WTC11 (cell line): ENCODE results near the gene LOC101059915.

Source experiments
- ATAC-seq: fragments of 200-7000 bp; cut with Tn5 transposase; 2 replicates; pipeline ENCODE4 v1.10.0; 2021; ENCODE audit warnings: mild to moderate bottlenecking, moderate library complexity
- CTCF ChIA-PET: fragments of 300-600 bp; sonication (Branson Sonifier 250); formaldehyde crosslinking; loops from one replicate; lab custom pipeline; 2021; ENCODE audit warnings: antibody characterized with exemption; lab: Charles Lee
- POLR2A ChIA-PET: fragments of 350-600 bp; sonication (Branson Sonifier 250); formaldehyde crosslinking; loops from one replicate; lab custom pipeline; 2021; ENCODE audit warnings: antibody characterized with exemption; lab: Charles Lee
- DNase-seq: peaks from one replicate; pipeline ENCODE4 v3.0.0; 2021; ENCODE audit warnings: low spot score
- H3K27ac Mint-ChIP-seq: 2 replicates; pipeline ENCODE4 v1.8.0; 2021; ENCODE audit warnings: mixed read lengths
- H3K27me3 Mint-ChIP-seq: 2 replicates; pipeline ENCODE4 v1.8.0; 2021; ENCODE audit warnings: low read depth, mild to moderate bottlenecking, moderate library complexity, mixed read lengths
- H3K36me3 Mint-ChIP-seq: 2 replicates; pipeline ENCODE4 v1.8.0; 2021; ENCODE audit warnings: mixed read lengths
- H3K4me1 Mint-ChIP-seq: 2 replicates; pipeline ENCODE4 v1.8.0; 2022; ENCODE audit warnings: mixed read lengths
- H3K4me3 Mint-ChIP-seq: 2 replicates; pipeline ENCODE4 v1.8.0; 2021; ENCODE audit warnings: mild to moderate bottlenecking, moderate library complexity, mixed read lengths
- H3K9me3 Mint-ChIP-seq: 2 replicates; pipeline ENCODE4 v1.8.0; 2021; ENCODE audit warnings: mixed read lengths
- ATF1 ChIP-seq: sonication (generic); formaldehyde crosslinking; IDR thresholded peaks from 2 replicates; pipeline ENCODE4 v1.8.1; 2023; ENCODE audit warnings: mild to moderate bottlenecking, moderate library complexity, missing genetic modification reagents
- CDX4 ChIP-seq: fragments of 250-450 bp; sonication (Bioruptor Pico); IDR thresholded peaks from 2 replicates; pipeline ENCODE4 v1.9.0; 2021; ENCODE audit warnings: moderate library complexity, mild to moderate bottlenecking, inconsistent platforms, borderline replicate concordance
- ERG ChIP-seq: fragments of 250-450 bp; sonication (Bioruptor Pico); IDR thresholded peaks from 2 replicates; pipeline ENCODE4 v1.8.0; 2021; ENCODE audit warnings: mild to moderate bottlenecking
- FOXP4 ChIP-seq: sonication (generic); formaldehyde crosslinking; IDR thresholded peaks from 2 replicates; pipeline ENCODE4 v1.8.0; 2022; ENCODE audit warnings: mild to moderate bottlenecking, missing genetic modification reagents
- GTF2I ChIP-seq: fragments of 250-450 bp; sonication (Bioruptor Pico); conservative IDR thresholded peaks from 2 replicates; pipeline ENCODE4 v1.4.0; 2021; ENCODE audit warnings: mild to moderate bottlenecking
- JAZF1 ChIP-seq: fragments of 250-450 bp; sonication (Bioruptor Pico); IDR thresholded peaks from 2 replicates; pipeline ENCODE4 v1.9.0; 2021; ENCODE audit warnings: moderate library complexity, mild to moderate bottlenecking, inconsistent platforms
- NR1H2 ChIP-seq: sonication (generic); formaldehyde crosslinking; IDR thresholded peaks from 2 replicates; pipeline ENCODE4 v1.9.0; 2021; ENCODE audit warnings: mild to moderate bottlenecking, moderate library complexity, missing genetic modification reagents
- OVOL2 ChIP-seq: fragments of 250-450 bp; sonication (Bioruptor Pico); IDR thresholded peaks from 2 replicates; pipeline ENCODE4 v1.9.0; 2021; ENCODE audit warnings: mild to moderate bottlenecking, borderline replicate concordance
- SMAD3 ChIP-seq: sonication (generic); formaldehyde crosslinking; IDR thresholded peaks from 2 replicates; pipeline ENCODE4 v1.8.0; 2022; ENCODE audit warnings: missing genetic modification reagents, mild to moderate bottlenecking, borderline replicate concordance
- TEAD1 ChIP-seq: sonication (generic); formaldehyde crosslinking; IDR thresholded peaks from 2 replicates; pipeline ENCODE4 v1.8.0; 2022; ENCODE audit warnings: mild to moderate bottlenecking, missing genetic modification reagents
- ZNF532 ChIP-seq: fragments of 250-450 bp; sonication (Bioruptor Pico); IDR thresholded peaks from 2 replicates; pipeline ENCODE4 v1.9.0; 2021; ENCODE audit warnings: mild to moderate bottlenecking, borderline replicate concordance
- ZNF671 ChIP-seq: fragments of 250-450 bp; sonication (Bioruptor Pico); IDR thresholded peaks from 2 replicates; pipeline ENCODE4 v1.8.0; 2021; ENCODE audit warnings: mild to moderate bottlenecking
- TF ChIP-seq, protein P1 (sequence below): sonication (generic); formaldehyde crosslinking; conservative IDR thresholded peaks from 2 replicates; pipeline ENCODE4 v1.8.1; 2022; ENCODE audit warnings: mild to moderate bottlenecking, missing genetic modification reagents
- TF ChIP-seq, protein P2 (sequence below): fragments of 250-450 bp; sonication (Bioruptor Pico); conservative IDR thresholded peaks from 2 replicates; pipeline ENCODE4 v1.9.0; 2021; ENCODE audit warnings: mild to moderate bottlenecking
- TF ChIP-seq, protein P3 (sequence below): sonication (generic); formaldehyde crosslinking; IDR thresholded peaks from 2 replicates; pipeline ENCODE4 v1.8.1; 2022; ENCODE audit warnings: missing genetic modification reagents, borderline replicate concordance
- TF ChIP-seq, protein P4 (sequence below): sonication (generic); formaldehyde crosslinking; IDR thresholded peaks from 2 replicates; pipeline ENCODE4 v1.8.1; 2023; ENCODE audit warnings: mild to moderate bottlenecking, missing genetic modification reagents
- TF ChIP-seq, protein P5 (sequence below): sonication (generic); formaldehyde crosslinking; IDR thresholded peaks from 2 replicates; pipeline ENCODE4 v1.8.1; 2023; ENCODE audit warnings: mild to moderate bottlenecking, missing genetic modification reagents, moderate library complexity
- TF ChIP-seq, protein P6 (sequence below): sonication (generic); formaldehyde crosslinking; IDR thresholded peaks from 2 replicates; pipeline ENCODE4 v1.8.1; 2022; ENCODE audit warnings: low read depth, missing genetic modification reagents, borderline replicate concordance

Gene LOC101059915

GRCh38 chrX:71618303-71618721 is 49.0 kb upstream of the LOC101059915 start, which contains the start of gene CXCR3:
TSS of gene CXCR3 (minus strand) at chrX:71618511. CDS start at chrX:71618449, 62 bp downstream.
- no peak within 1 kb of the TSS for H3K27ac Mint-ChIP-seq
- TF ChIP-seq FOXP4 (no peak), NR1H2 (CRISPR knock-in tag) (no peak), ERG (CRISPR knock-in tag) (no peak), JAZF1 (no peak), GTF2I (CRISPR knock-in tag) (no peak), SMAD3 (CRISPR knock-in tag) (no peak), ZNF671 (CRISPR knock-in tag) (no peak), CDX4 (CRISPR knock-in tag) (no peak)
- TF ChIP-seq, protein P1, sequence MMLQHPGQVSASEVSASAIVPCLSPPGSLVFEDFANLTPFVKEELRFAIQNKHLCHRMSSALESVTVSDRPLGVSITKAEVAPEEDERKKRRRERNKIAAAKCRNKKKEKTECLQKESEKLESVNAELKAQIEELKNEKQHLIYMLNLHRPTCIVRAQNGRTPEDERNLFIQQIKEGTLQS (CRISPR knock-in tag), result no peak
- TF ChIP-seq, protein P2, sequence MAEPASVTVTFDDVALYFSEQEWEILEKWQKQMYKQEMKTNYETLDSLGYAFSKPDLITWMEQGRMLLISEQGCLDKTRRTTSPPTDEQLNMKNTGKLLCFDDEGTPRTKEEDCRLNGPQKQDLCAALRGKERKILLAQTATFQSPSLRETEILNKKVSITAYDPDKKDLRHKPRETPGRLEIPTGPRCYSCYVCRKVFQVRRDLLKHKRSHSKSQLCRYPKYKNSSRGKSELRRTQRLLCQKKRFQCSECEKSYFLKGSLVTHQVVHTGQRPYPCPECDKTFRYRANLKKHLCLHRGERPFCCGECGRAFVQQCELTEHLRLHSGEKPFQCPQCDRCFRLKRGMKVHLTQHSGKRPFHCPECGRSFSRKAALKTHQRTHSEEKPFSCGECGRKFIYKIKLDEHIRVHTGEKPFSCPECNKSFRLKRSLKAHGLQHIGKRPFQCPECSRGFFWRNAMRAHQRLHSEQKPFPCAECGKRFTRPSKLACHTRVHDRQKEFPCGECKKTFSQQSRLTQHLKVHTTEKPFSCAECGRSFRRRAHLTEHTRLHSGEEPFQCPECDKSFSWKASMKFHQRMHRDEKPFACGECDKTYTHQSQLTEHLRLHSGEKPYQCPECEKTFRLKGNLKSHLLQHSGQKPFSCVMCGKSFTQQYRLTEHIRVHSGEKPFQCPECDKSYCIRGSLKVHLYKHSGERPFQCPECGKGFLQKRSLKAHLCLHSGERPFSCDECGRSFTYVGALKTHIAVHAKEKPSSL (CRISPR knock-in tag), result no peak
- TF ChIP-seq, protein P3, sequence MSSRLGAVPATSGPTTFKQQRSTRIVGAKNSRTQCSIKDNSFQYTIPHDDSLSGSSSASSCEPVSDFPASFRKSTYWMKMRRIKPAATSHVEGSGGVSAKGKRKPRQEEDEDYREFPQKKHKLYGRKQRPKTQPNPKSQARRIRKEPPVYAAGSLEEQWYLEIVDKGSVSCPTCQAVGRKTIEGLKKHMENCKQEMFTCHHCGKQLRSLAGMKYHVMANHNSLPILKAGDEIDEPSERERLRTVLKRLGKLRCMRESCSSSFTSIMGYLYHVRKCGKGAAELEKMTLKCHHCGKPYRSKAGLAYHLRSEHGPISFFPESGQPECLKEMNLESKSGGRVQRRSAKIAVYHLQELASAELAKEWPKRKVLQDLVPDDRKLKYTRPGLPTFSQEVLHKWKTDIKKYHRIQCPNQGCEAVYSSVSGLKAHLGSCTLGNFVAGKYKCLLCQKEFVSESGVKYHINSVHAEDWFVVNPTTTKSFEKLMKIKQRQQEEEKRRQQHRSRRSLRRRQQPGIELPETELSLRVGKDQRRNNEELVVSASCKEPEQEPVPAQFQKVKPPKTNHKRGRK (CRISPR knock-in tag), result no peak
- TF ChIP-seq, protein P4, sequence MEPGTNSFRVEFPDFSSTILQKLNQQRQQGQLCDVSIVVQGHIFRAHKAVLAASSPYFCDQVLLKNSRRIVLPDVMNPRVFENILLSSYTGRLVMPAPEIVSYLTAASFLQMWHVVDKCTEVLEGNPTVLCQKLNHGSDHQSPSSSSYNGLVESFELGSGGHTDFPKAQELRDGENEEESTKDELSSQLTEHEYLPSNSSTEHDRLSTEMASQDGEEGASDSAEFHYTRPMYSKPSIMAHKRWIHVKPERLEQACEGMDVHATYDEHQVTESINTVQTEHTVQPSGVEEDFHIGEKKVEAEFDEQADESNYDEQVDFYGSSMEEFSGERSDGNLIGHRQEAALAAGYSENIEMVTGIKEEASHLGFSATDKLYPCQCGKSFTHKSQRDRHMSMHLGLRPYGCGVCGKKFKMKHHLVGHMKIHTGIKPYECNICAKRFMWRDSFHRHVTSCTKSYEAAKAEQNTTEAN (CRISPR knock-in tag), result no peak
- TF ChIP-seq, protein P5, sequence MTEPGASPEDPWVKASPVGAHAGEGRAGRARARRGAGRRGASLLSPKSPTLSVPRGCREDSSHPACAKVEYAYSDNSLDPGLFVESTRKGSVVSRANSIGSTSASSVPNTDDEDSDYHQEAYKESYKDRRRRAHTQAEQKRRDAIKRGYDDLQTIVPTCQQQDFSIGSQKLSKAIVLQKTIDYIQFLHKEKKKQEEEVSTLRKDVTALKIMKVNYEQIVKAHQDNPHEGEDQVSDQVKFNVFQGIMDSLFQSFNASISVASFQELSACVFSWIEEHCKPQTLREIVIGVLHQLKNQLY (CRISPR knock-in tag), result no peak
- ChIA-PET CTCF (interaction anchor here (0.6 kb wide), 1 partner anchor 78 kb away, joined by 3 read pairs; no protein-coding TSS in a partner anchor), POLR2A (no interaction called here)
- no peaks in the 10 kb centered on the region for H3K27me3 Mint-ChIP-seq
- no peaks in the 10 kb centered on the region for H3K9me3 Mint-ChIP-seq
- ATAC-seq, result no peak
- no peaks in the 10 kb centered on the region; the same call in 1 of the 2 replicates for H3K4me1 Mint-ChIP-seq
- H3K4me3 Mint-ChIP-seq, result no peak within 1 kb of the TSS
- no peak for DNase-seq
- peaks cover 4% of the 10 kb centered on the region; the same call in 1 of the 2 replicates for H3K36me3 Mint-ChIP-seq

- Mint-ChIP-seq H3K27me3 (no peaks in the 10 kb centered on the region), H3K4me3 (no peak overlapping the region), H3K4me1 (no peaks in the 10 kb centered on the region; the same call in 1 of the 2 replicates), H3K9me3 (no peaks in the 10 kb centered on the region), H3K36me3 (no peaks in the 10 kb centered on the region; the same call in 1 of the 2 replicates), H3K27ac (no peak overlapping the region)
- no peak for ATAC-seq
- CTCF ChIA-PET, result no interaction called here
- POLR2A ChIA-PET, result no interaction called here
- DNase-seq, result no peak
- TF ChIP-seq, protein P6, sequence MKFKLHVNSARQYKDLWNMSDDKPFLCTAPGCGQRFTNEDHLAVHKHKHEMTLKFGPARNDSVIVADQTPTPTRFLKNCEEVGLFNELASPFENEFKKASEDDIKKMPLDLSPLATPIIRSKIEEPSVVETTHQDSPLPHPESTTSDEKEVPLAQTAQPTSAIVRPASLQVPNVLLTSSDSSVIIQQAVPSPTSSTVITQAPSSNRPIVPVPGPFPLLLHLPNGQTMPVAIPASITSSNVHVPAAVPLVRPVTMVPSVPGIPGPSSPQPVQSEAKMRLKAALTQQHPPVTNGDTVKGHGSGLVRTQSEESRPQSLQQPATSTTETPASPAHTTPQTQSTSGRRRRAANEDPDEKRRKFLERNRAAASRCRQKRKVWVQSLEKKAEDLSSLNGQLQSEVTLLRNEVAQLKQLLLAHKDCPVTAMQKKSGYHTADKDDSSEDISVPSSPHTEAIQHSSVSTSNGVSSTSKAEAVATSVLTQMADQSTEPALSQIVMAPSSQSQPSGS, result no peak
- TF ChIP-seq TEAD1 (CRISPR knock-in tag) (no peak), ZNF532 (CRISPR knock-in tag) (no peak), OVOL2 (CRISPR knock-in tag) (no peak), ATF1 (CRISPR knock-in tag) (no peak)
These were observed 48.6 kb upstream of the LOC101059915 start for GRCh38 chrX:71618787-71619186.
